AG09319 (cell line): ENCODE data around the gene RFFL.

Experiments used
- DNase-seq: peaks from one replicate; pipeline ENCODE4 v3.0.0-alpha.2; 2010; ENCODE audit warnings: low read depth; ENCODE audit errors: extremely low read depth
- CTCF ChIP-seq: IDR thresholded peaks from 2 replicates; pipeline ENCODE4 v1.5.1; 2011; ENCODE audit warnings: low read depth, mild to moderate bottlenecking, inconsistent platforms, low read length, moderate library complexity

Gene RFFL

GRCh38 chr17:35053204-35053603 is 10.3 kb downstream of the RFFL start:
- DNase-seq, result no peak
- no peak for TF ChIP-seq CTCF

- DNase-seq, result no peak
- no peak for TF ChIP-seq CTCF
These were observed 10.7 kb downstream of the RFFL start for GRCh38 chr17:35052780-35053179.

- no peak for TF ChIP-seq CTCF
- no peak for DNase-seq
These were observed 11.3 kb downstream of the RFFL start for GRCh38 chr17:35052241-35052610.

- TF ChIP-seq CTCF, result no peak
- no peak for DNase-seq
These were observed 11.8 kb downstream of the RFFL start for GRCh38 chr17:35051579-35052240.

GRCh38 chr17:35051183-35051578 is 12.3 kb downstream of the RFFL start:
- DNase-seq, result no peak
- TF ChIP-seq CTCF, result no peak

GRCh38 chr17:35050170-35050569 is 13.3 kb downstream of the RFFL start:
- no peak for DNase-seq
- no peak for TF ChIP-seq CTCF

GRCh38 chr17:35048685-35049379 is 14.7 kb downstream of the RFFL start:
- no peak for DNase-seq
- TF ChIP-seq CTCF, result no peak
